GM21367 (cell line): ENCODE data around the gene TRIM9.

ENCODE experiments used
- ATAC-seq: cut with Tn5 transposase; IDR thresholded peaks from one replicate; pipeline ENCODE4 v1.9.1; 2021; ENCODE audit not compliant: unreplicated experiment

TRIM9 gene

DNA sequence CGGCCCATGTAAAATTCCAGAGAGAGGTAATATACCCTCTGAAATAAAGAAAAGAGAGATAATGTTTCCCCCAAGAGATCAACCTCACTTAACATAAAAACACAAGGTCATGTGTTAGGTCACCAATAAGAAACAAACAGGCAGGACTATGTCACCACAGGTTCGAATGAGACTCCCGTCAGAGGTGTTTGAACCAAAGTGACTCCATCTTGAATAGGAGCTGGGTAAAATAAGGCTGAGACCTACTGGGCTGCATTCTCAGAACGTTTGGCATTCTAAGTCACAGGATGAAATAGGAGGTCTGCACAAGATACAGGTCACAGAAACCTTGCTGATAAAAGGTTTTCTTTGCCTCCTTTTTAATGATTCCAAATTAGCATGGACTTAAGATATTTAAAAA lies 157.1 kb downstream of the TRIM9 start:
- no peak for ATAC-seq

DNA sequence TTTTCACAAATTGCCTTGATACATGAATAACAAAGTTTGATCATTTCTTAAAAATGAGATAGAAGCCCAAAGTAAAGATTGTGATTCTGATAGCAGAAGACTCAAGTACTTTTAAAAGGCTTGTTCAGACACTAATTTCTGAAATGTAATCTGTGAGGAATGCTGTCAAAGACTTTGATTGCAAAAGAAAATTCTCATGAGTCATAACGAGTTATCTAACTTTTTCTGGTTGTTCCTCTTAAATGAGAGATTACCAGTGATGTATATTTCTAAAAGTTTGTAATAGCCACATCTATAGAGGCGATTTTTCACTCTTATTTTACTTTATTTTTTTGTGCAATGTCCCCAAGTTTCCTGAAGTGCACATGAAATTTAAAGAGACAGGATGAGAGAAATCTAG lies 157.6 kb downstream of the TRIM9 start:
- no peak for ATAC-seq

DNA sequence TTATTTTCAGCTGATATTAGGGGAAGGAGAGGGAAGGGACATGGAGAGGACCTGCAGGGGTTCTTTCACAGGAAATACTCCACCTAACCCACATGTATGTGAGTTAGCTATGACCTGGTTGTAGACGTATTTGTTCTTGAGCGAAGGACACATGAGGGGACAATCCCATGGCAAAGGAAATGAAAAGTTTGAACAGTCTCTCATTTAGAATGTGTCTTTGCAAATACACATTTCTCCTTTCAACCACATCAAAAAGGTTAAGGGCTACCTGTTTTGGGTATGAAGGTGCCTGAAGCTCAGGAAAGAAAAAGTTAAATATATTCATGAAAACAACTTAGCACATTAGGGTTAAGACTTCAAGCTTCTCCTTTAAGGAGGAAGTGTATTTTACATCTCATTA lies 158.0 kb downstream of the TRIM9 start:
- no peak for ATAC-seq

DNA sequence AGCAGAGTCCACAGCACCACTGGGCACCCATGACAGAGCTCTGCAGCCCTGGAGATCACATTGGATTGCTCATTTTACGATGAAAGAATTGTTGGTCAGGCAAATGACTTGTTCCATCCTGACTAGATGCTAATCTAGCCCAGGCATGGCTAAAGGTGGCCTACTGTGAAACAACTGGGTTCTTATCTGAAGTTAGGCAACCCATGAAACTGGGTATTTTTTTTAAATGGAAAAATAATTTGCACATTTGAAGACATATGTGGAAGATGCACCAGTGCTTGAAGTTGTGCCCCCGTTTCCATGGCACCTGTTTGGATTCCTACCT lies 158.9 kb downstream of the TRIM9 start:
- ATAC-seq: no peak

DNA sequence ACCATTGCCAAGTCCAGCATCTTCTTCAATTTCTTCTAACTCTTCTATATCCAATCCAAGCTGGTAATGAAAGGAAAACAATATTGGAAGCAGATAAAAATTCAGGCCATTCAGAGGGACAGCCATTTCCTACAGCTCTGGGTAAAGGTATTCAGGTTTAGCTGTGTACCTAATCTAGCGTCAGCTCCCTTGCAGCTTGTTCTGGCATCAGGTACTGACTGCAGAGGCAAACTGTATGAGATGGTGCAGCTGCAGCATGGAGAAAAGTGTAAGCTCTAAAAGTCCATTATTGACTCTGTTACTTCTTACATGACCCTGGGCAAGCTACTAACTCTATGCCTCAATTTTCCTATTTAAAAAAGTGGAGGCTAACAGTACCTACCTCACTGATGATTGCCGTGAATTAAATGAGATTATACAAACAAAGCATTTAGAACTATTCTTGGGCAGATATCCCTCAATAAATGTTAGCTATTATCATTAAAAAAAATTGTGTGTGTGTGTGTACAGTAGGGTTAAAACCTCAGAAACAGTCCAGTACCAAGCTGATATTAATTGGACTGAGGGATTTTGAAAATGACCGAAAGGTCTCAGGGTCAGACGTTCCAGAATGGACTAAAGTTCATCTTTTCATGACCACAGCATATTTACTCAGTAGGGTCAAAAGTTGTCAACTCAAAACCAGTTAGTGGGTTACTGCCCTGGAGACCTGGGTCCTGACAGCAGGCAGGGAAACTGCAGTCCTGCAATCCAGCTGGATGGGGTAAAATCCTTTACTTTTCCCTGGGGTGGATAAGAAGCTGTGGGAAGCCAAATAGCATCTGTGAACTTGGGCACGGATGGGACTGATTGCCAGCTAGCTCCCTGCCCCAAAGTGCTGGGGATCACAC lies 159.5 kb downstream of the TRIM9 start:
- no peak for ATAC-seq

DNA sequence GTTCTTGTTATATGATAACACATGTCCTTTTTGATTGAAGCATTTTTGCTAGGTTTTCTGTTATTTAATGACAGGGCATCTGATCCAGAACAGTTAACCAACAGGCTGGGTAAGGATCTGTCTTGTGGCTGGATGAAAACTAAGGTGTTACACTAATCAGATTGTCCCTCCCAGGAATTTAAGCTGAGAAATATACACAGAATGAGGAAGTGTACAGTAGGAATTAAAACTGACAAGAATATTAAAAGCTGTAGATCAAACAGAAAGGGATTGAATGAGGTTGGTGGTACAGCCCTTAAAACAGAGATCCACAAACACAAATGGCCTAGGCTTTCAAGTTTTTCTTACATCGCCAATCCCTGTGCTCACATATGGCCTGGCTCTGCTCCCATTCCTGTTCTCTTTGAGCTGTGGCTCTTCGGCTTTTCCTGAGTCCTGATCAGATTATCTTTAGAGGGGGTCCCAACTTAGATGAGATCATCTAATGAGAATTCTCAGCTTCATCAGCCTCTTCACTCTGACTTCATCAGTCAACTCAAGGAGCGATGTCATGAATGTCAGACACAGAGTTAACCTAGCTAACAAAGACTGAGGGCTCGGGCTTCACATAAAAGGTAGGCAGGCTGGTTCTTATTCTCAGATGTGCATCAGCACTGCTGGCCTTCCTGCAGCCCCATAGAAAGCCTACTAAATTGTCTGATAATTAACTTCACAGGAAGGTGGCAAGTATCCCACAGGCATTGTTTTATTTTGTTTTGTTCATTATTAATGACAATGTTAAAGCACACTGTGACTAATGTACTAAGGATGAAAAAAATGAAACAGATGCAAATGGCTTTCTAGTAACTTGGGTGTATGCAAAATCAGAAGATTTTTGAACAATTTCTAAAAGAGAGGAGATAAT lies 162.1 kb downstream of the TRIM9 start:
- no peak for ATAC-seq

DNA sequence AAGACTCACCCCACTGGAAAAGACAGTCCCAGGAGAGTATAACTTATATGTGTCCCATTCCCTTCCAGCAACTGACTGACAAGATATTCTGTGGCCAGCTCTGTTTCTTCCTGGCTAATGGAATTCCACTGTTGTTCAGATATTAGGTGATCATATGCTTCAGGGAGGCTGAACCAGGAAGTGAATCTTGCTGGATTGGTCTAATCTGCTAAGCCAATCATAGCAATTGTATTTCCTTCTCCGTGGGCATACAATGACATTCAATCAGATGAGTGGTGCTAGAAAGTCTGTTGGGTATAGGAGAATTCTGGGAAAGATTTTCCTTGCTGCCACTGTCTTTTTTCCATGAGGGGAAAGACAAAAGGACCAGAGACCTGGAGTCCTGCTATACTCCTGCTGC lies 162.7 kb downstream of the TRIM9 start:
- no peak for ATAC-seq

DNA sequence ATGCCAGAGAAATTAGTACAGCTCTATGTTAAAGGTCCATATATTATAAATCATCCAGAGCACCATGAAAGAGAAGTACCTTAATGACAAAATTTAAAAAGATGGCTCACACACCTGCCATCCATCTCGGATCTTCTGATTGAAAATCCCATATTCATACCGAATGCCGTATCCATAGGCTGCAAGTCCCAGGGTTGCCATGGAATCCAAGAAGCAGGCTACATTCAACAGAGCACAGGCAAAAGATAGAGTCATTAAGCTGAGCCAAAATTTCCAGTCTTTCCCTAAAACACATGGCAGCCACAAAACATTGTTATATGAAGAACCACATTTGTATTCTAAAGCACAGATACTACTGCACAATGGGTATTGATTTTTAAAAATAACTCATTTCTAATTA lies 163.3 kb downstream of the TRIM9 start:
- ATAC-seq: no peak

DNA sequence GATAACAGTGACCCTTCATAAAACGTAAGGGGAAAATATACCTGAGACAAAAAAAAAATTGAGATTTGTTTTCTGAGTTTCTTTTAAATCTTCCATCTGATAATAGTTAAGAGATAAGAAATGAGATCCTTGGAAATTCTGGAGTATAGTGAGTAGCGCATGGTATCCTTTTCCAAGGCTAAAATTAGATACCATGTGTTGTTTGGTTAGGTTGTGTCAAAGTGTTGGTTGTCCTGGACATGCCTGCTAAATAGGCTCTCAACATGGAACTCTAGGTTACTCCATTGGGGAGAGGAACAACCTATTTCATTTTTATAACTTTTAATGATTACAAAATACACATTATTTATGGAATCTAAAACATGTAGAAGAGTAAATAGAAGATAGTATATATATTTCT lies 165.4 kb downstream of the TRIM9 start:
- no peak for ATAC-seq

DNA sequence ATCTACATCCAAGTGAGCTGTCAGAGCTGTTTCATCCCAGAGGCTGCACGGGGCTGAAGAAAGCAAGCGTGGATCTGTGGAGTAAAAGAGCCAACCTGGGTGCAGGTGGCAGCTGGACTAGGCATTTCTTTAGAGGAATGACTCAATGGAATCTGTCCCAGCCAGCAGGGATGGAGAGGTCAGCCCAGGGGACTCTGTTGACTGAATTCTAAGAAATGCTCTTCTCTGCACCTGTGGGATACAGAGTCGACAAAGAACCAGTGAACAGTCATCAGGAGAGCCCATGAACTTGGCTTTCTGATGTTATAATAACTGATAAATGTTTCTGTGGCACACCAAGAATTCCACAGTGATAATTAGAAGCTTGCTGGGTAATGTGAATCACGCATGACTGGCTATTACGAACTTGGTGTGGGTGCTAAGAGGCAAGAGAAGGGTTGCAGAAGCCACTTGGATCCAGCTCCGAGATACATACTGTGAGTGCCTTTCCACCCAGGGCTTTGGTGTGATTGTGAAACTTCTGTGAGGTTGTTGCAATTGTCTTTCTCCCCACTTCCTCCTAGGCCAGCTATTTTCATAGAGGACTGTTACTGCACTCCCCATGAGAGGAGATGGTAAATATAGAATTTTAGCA lies 166.8 kb downstream of the TRIM9 start:
- no peak for ATAC-seq

DNA sequence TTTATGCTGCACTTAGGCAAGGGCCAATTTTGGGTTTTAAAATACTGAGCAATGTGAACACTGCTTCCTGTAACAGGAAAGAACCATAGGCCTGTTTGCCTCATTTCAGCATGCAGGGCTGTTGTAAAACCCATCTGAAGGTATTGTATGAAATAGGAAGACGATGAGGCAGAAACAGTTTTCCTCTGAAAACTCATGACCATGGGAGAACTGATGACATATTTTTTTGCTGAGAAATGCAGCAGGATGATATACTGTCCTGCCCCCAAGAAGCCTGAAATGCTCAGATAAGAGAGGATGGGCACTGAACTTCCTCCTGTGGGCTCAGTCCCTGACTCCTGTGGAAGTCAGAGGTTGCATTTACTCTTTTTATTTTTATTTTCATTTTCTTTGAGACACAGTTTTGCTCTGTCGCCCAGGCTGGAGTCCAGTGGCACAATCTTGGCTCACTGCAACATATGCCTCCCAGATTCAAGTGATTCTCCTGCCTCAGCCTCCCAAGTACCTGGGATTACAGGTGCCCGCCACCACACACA lies 168.0 kb downstream of the TRIM9 start:
- ATAC-seq: no peak
